AG04450 (cell line): ENCODE measurements around the gene LAMTOR2. TPM values are rescaled to one million over a fixed set of nuclear protein-coding genes. Genes with fewer than 3 reads are reported as not detected.

ENCODE experiments used
- CTCF ChIA-PET: fragments of 300-600, 350-600 bp; formaldehyde crosslinking; extraction: SDS; loops from one replicate; lab custom pipeline; 2022; ENCODE audit warnings: antibody characterized with exemption, inconsistent platforms; lab: Charles Lee
- POLR2A ChIA-PET: fragments of 350-600 bp; formaldehyde crosslinking; extraction: SDS; loops from one replicate; lab custom pipeline; 2021; ENCODE audit warnings: antibody characterized with exemption, inconsistent platforms; lab: Yijun Ruan, JAX
- DNase-seq: peaks from one replicate; pipeline ENCODE4 v3.0.0-alpha.2; 2011; ENCODE audit warnings: low read depth, low spot score
- H3K27ac ChIP-seq: one replicate; pipeline ENCODE4 v1.5.1; 2012; ENCODE audit warnings: low read depth, low read length, control low read depth
- H3K27me3 ChIP-seq: one replicate; pipeline ENCODE4 v1.6.0; 2012; ENCODE audit warnings: low read length; ENCODE audit not compliant: control insufficient read depth, insufficient read depth
- H3K4me3 ChIP-seq: 2 replicates; pipeline ENCODE4 v1.5.1; 2011; ENCODE audit warnings: mild to moderate bottlenecking, low read depth, low read length, control low read depth
- H3K9me3 ChIP-seq: 2 replicates; pipeline ENCODE4 v1.5.1; 2012; ENCODE audit warnings: low read length; ENCODE audit not compliant: control insufficient read depth, insufficient read depth
- polyA plus RNA-seq: library from polyadenylated mRNA; depleted of rRNA; stranded (reverse); fragments of >200 nt; gene quantifications from 2 replicates; pipeline ENCODE4 v1.2.3, GENCODE V29; 2011
- TF ChIP-seq, protein P1 (sequence below): IDR thresholded peaks from 2 replicates; pipeline ENCODE4 v1.5.1; 2011; ENCODE audit warnings: low read depth, low read length, control low read depth, inconsistent platforms

Gene LAMTOR2
- polyA plus RNA-seq, 1 experiment, result 42.4 TPM

GRCh38 chr1:156095906-156096508 is 41.4 kb downstream of the LAMTOR2 start:
- DNase-seq, result no peak
- ChIA-PET CTCF (interaction anchor here (0.5 to 20.2 kb wide), 25 partner anchors 8 to 264 kb away, joined by 3 to 682 read pairs (median 5); partner anchors contain the start of genes LMNA, MEX3A and PMF1), POLR2A (interaction anchor here (5.7 to 6.9 kb wide), 2 partner anchors 19 to 33 kb away, joined by 25 to 36 read pairs; partner anchors contain the start of gene LMNA)
- H3K9me3 ChIP-seq, result no peaks in the 10 kb centered on the region
- no peak overlapping the region for H3K4me3 ChIP-seq
- no peaks in the 10 kb centered on the region for H3K27me3 ChIP-seq
- TF ChIP-seq, protein P1, sequence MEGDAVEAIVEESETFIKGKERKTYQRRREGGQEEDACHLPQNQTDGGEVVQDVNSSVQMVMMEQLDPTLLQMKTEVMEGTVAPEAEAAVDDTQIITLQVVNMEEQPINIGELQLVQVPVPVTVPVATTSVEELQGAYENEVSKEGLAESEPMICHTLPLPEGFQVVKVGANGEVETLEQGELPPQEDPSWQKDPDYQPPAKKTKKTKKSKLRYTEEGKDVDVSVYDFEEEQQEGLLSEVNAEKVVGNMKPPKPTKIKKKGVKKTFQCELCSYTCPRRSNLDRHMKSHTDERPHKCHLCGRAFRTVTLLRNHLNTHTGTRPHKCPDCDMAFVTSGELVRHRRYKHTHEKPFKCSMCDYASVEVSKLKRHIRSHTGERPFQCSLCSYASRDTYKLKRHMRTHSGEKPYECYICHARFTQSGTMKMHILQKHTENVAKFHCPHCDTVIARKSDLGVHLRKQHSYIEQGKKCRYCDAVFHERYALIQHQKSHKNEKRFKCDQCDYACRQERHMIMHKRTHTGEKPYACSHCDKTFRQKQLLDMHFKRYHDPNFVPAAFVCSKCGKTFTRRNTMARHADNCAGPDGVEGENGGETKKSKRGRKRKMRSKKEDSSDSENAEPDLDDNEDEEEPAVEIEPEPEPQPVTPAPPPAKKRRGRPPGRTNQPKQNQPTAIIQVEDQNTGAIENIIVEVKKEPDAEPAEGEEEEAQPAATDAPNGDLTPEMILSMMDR, result no peak
- H3K27ac ChIP-seq, result no peak overlapping the region

GRCh38 chr1:156096640-156097391 is 42.2 kb downstream of the LAMTOR2 start:
- H3K9me3 ChIP-seq, result no peaks in the 10 kb centered on the region
- POLR2A ChIA-PET, result interaction anchor here (5.7 to 6.9 kb wide), 2 partner anchors 18 to 32 kb away, joined by 25 to 36 read pairs; partner anchors contain the start of gene LMNA
- CTCF ChIA-PET, result interaction anchor here (0.6 to 20.2 kb wide), 27 partner anchors 8 to 289 kb away, joined by 3 to 682 read pairs (median 5); partner anchors contain the start of genes LMNA, MEX3A and PMF1
- no peak overlapping the region for H3K4me3 ChIP-seq
- peak overlapping the region; percentile 47 for H3K27ac ChIP-seq
- peak; percentile 67 for DNase-seq
- H3K27me3 ChIP-seq, result no peaks in the 10 kb centered on the region
- TF ChIP-seq, protein P1, result peak; percentile 98

GRCh38 chr1:156097499-156098178 is 43.1 kb downstream of the LAMTOR2 start:
- no peaks in the 10 kb centered on the region for H3K9me3 ChIP-seq
- H3K27me3 ChIP-seq, result no peaks in the 10 kb centered on the region
- no peak overlapping the region for H3K4me3 ChIP-seq
- CTCF ChIA-PET, result interaction anchor here (0.6 to 20.2 kb wide), 9 partner anchors 8 to 262 kb away, joined by 3 to 682 read pairs (median 8); partner anchors contain the start of genes LMNA and MEX3A
- H3K27ac ChIP-seq, result no peak overlapping the region
- DNase-seq, result no peak
- POLR2A ChIA-PET, result interaction anchor here (5.7 to 6.9 kb wide), 2 partner anchors 18 to 31 kb away, joined by 25 to 36 read pairs; partner anchors contain the start of gene LMNA
- TF ChIP-seq, protein P1, result no peak

DNA sequence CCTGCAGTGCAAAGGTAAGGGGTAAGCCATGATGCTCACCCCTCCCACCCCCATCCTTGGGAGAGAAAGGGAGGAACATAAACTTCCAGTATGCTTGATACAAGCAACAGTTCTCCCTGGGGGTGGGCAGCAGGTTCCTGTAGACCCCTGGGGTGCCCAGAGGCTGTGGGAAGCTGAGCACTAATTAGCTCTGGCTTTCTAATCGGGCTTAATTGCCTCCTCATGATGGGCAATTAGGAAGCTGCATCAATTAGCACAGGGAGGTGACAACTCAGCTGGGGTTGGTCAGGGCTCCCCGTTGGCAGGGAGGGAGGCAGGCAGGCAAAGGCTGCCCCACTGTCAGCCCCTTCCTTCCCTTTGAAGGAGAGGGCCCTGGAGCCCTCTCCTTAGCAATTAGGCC is 44.2 kb downstream of the LAMTOR2 start:
- POLR2A ChIA-PET, result interaction anchor here (0.6 to 6.9 kb wide), 3 partner anchors 16 to 43 kb away, joined by 4 to 36 read pairs (median 25); partner anchors contain the start of gene LMNA

More for the DNA sequence above, 44.2 kb downstream of the LAMTOR2 start:
- CTCF ChIA-PET, result interaction anchor here (1.6 to 20.2 kb wide), 4 partner anchors 9 to 127 kb away, joined by 3 to 682 read pairs (median 50); partner anchors contain the start of gene LMNA
- no peak overlapping the region for H3K27ac ChIP-seq
- TF ChIP-seq, protein P1, result no peak
- DNase-seq, result no peak
- no peaks in the 10 kb centered on the region for H3K9me3 ChIP-seq
- no peak overlapping the region for H3K4me3 ChIP-seq
- no peaks in the 10 kb centered on the region for H3K27me3 ChIP-seq
